ENCODE results near the gene NEK1. TPM values are rescaled to one million over a fixed set of nuclear protein-coding genes. Genes with fewer than 3 reads are reported as not detected.
"Not testable (repeated sequence)": the region's sequence is repeated elsewhere in the genome, so short reads cannot be mapped to it uniquely, and the experiment has no call there.

The NEK1 gene
- total and polyA plus RNA-seq, 8 donors, result 2.1 to 8.3 (median 4.1) TPM

- Histone ChIP-seq H3K4me1 (no peaks in the 10 kb centered on the region), H3K36me3 (no peaks in the 10 kb centered on the region), H3K27ac (no peak overlapping the region), H3K27me3 (no peaks in the 10 kb centered on the region), H3K9me3 (no peaks in the 10 kb centered on the region), H3K4me3 (no peak overlapping the region)
- no peak for FAIRE-seq
- intact Hi-C loops (cut with DNase I), result no loop called here
- ATAC-seq, result no peak
- no peak for TF ChIP-seq CTCF (IDR thresholded peaks at IDR 0.05)
- WGBS, 2 donors, result 57 to 71% methylated on average over 4 of the region's 4 CpGs
- DNase-seq, result no peak
These were observed 44.5 kb downstream of the NEK1 start for GRCh38 chr4:169567916-169568315.

GRCh38 chr4:169566021-169566818, 46.2 kb downstream of the NEK1 start:
- Histone ChIP-seq H3K27me3 (no peaks in the 10 kb centered on the region), H3K36me3 (peaks cover 0 to under 1% (median 0%) of the 10 kb centered on the region in 3 donors), H3K27ac (no peak overlapping the region), H3K9me3 (no peaks in the 10 kb centered on the region), H3K4me1 (no peaks in the 10 kb centered on the region), H3K4me3 (no peak overlapping the region)
- intact Hi-C loops (cut with DNase I), result no loop called here
- DNase-seq (peak in 3 of 6 donors; percentile 10 to 37 (median 22)), FAIRE-seq (peak; percentile 89), ATAC-seq (peak; percentile 56 to 91 (median 83))
- peak; percentile 23 to 53 (median 50) for TF ChIP-seq CTCF (IDR thresholded peaks at IDR 0.05)
- 53 to 64% methylated on average over 2 of the region's 2 CpGs for WGBS, 2 donors

- intact Hi-C loops (cut with DNase I), result no loop called here
- FAIRE-seq (no peak), DNase-seq (no peak), ATAC-seq (peak in 1 of 4 donors; percentile 20)
- Histone ChIP-seq H3K4me3 (no peak overlapping the region), H3K27ac (no peak overlapping the region), H3K9me3 (no peaks in the 10 kb centered on the region), H3K4me1 (no peaks in the 10 kb centered on the region), H3K27me3 (no peaks in the 10 kb centered on the region), H3K36me3 (peaks cover 0 to 4% (median 0%) of the 10 kb centered on the region in 3 donors)
- no peak for TF ChIP-seq CTCF (IDR thresholded peaks at IDR 0.05)
- WGBS, 2 donors, result 69 to 82% methylated on average over 3 of the region's 3 CpGs
These were observed 46.8 kb downstream of the NEK1 start for GRCh38 chr4:169565606-169566005.

GRCh38 chr4:169557061-169557636, 55.2 kb downstream of the NEK1 start:
- TF ChIP-seq CTCF (IDR thresholded peaks at IDR 0.05), result no peak
- intact Hi-C loops (cut with DNase I), result no loop called here
- H3K9me3 ChIP-seq, result no peaks in the 10 kb centered on the region
- no peak for DNase-seq
- no peak overlapping the region for H3K27ac ChIP-seq
- no peak for FAIRE-seq
- no peak for ATAC-seq
- no peak overlapping the region for H3K4me3 ChIP-seq
- H3K36me3 ChIP-seq, result peaks cover 0 to 9% (median 0%) of the 10 kb centered on the region in 3 donors
- 48 to 79% methylated on average over 1 of the region's 1 CpG for WGBS, 2 donors
- H3K4me1 ChIP-seq, result no peaks in the 10 kb centered on the region
- no peaks in the 10 kb centered on the region for H3K27me3 ChIP-seq

GRCh38 chr4:169546548-169546947, 65.8 kb downstream of the NEK1 start:
- FAIRE-seq; H3K4me1 ChIP-seq; H3K36me3 ChIP-seq; H3K27me3 ChIP-seq; ATAC-seq; DNase-seq; H3K4me3 ChIP-seq; H3K27ac ChIP-seq; intact Hi-C loops (cut with DNase I); H3K9me3 ChIP-seq: not testable (repeated sequence)
- 78 to 91% methylated on average over 4 of the region's 4 CpGs for WGBS, 2 donors

Data from pancreas (tissue), 10 donors.